AG08396 (cell line): Measurements from ENCODE around the gene PIP4K2C.
"Not testable (repeated sequence)": the region's sequence is repeated elsewhere in the genome, so short reads cannot be mapped to it uniquely, and the experiment has no call there.

Experiments used
- DNase-seq: peaks from one replicate; pipeline ENCODE4 v3.0.0; 2012; ENCODE audit warnings: low spot score, mixed read lengths

The PIP4K2C gene

DNA sequence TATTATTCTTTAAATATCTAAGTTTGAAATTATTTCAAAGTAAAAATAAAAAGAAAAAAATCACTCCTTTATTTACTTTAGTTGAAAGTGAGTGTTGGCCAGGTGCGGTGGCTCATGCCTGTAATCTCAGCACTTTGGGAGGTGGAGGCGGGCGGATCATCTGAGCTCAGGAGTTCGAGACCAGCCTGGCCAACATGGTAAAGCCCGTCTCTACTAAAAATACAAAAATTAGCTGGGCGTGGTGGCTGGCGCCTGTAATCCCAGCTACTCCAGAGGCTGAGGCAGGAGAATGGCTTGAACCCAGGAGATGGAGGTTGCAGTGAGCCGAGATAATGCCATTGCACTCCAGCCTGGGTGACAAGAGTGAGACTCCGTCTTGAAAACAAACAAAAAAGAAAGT lies 45.7 kb downstream of the PIP4K2C start:
- not testable (repeated sequence) for DNase-seq

GRCh38 chr12:57637364-57637763 lies 46.4 kb downstream of the PIP4K2C start:
- no peak for DNase-seq

DNA sequence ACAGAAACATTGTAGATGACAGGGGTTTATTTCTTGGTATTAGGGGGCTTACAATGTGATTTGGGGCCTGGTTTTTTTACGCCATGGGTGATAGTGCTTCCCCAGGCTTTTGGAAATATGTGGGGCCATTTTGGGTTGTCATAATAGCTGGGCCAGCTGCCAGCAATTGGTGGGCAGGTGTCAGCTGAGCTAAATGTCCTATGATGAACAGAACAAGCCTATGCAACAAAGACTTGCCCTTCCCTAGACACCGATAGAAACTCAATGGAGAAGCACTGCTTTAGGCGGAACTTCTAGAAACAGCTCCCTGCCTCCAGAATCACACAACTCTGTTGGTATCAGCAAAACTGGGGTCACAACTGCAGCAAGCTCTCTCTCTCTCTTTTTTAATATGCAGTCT lies 47.1 kb downstream of the PIP4K2C start:
- DNase-seq = no peak

- no peak for DNase-seq
These were observed 49.4 kb downstream of the PIP4K2C start for GRCh38 chr12:57640175-57641042.

- no peak for DNase-seq
These were observed 50.9 kb downstream of the PIP4K2C start for GRCh38 chr12:57641699-57642442.

DNA sequence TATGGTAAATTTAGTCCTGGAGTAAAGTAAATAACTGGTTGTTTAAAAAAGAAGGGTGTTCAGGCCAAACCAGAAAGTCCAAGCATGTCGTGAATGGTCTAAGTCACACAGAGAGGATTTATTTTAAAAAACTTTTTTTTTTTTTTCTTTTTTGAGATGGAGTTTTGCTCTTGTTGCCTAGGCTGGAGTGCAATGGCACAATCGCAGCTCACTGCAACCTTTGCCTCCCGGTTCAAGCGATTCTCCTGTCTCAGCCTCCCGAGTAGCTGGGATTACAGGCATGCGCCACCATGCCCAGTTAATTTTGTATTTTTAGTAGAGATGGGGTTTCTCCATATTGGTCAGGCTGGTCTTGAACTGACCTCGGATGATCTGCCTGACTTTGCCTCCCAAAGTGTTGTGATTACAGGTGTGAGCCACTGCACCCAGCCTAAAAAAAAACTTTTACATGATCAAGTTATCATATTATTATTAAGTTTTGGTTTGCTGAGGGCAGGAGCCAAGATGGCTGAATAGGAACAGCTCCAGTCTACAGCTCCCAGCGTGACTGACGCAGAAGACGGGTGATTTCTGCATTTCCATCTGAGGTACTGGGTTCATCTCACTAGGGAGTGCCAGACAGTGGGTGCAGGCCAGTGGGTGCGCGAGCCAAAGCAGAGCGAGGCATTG lies 55.1 kb downstream of the PIP4K2C start:
- not testable (repeated sequence) for DNase-seq

DNA sequence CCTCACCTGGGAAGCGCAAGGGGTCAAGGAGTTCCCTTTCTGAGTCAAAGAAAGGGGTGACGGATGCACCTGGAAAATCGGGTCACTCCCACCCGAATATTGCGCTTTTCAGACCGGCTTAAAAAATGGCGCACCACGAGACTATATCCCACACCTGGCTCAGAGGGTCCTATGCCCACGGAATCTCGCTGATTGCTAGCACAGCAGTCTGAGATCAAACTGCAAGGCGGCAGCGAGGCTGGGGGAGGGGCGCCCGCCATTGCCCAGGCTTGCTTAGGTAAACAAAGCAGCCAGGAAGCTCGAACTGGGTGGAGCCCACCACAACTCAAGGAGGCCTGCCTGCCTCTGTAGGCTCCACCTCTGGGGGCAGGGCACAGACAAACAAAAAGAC lies 55.7 kb downstream of the PIP4K2C start:
- DNase-seq = not testable (repeated sequence)
